ENCODE data around the gene TTC3.

TTC3 gene

DNA sequence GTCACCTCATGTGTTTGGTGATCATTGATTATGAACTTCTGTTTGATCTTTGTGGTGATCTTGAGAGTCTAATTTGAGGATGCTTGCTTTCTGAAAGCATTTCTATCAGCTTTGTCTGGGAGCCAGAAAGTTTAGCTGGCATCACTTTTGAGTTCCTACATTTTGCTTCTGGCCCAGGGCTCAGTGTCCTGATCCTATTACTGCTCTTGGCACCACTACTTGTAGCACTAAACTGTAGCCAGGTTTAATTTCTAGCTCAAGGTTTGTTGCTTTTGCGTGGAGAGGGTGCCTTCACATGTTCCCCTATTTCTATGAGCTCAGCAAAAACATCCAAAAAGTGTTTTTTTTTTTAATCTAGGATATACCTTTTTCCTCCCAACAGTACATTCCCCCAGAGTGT is 9.3 kb downstream of the TTC3 start:
- TF ChIP-seq, protein P1, sequence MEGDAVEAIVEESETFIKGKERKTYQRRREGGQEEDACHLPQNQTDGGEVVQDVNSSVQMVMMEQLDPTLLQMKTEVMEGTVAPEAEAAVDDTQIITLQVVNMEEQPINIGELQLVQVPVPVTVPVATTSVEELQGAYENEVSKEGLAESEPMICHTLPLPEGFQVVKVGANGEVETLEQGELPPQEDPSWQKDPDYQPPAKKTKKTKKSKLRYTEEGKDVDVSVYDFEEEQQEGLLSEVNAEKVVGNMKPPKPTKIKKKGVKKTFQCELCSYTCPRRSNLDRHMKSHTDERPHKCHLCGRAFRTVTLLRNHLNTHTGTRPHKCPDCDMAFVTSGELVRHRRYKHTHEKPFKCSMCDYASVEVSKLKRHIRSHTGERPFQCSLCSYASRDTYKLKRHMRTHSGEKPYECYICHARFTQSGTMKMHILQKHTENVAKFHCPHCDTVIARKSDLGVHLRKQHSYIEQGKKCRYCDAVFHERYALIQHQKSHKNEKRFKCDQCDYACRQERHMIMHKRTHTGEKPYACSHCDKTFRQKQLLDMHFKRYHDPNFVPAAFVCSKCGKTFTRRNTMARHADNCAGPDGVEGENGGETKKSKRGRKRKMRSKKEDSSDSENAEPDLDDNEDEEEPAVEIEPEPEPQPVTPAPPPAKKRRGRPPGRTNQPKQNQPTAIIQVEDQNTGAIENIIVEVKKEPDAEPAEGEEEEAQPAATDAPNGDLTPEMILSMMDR (IDR thresholded peaks at IDR 0.05), result no peak
- no peaks in the 10 kb centered on the region for H3K36me3 ChIP-seq (ENCODE audit: control insufficient read depth, insufficient read depth, low read length)

DNA sequence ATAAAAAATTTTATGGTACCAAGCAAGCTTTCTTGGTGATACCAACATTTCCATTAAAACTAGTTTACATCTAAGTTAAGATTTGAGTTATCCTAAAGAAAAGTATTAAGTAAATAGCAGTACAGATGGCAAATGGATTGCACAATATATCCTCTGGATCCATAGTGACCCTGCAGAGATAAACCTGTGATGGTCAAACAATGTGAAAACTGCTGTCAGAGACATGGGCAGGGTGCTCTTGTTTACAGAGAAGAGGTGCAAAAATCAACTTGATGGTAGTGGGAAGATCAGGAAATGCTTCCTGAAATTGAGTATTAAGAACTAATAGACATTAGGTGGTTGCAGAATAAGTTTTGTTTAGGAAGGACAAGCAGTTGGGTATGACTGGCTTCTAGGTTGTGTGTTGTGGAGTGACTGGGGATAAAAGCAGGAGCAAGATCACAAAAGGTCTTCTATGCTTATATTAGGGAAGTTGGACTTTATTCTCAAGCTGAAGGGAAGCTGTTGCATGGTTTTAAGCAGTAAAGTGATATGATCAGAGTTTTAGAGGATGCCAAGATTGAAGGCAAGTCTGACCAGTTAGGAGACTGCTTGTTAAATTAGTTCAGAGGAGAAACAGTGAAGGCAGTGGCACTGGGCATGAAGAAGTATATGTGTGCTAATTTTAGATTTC is 9.9 kb downstream of the TTC3 start:
- no peak overlapping the region for H3K27ac ChIP-seq
- H3K27me3 ChIP-seq (ENCODE audit: control insufficient read depth, insufficient read depth, low read length), result no peaks in the 10 kb centered on the region
- no peaks in the 10 kb centered on the region for H3K9me3 ChIP-seq (ENCODE audit: control insufficient read depth, low read length)

More for the DNA sequence above, 9.3 kb downstream of the TTC3 start:
- Histone ChIP-seq H3K9me3 (ENCODE audit: control insufficient read depth, low read length) (no peaks in the 10 kb centered on the region), H3K79me2 (peaks cover 10% of the 10 kb centered on the region), H3K9ac (no peak overlapping the region), H3K27me3 (ENCODE audit: control insufficient read depth, insufficient read depth, low read length) (no peaks in the 10 kb centered on the region), H3K4me2 (ENCODE audit: low read length) (no peak overlapping the region), H3K4me3 (ENCODE audit: low read depth, low read length) (no peak overlapping the region), H3K27ac (no peak overlapping the region), H2AFZ (no peak overlapping the region), H3K4me1 (no peaks in the 10 kb centered on the region)

DNA sequence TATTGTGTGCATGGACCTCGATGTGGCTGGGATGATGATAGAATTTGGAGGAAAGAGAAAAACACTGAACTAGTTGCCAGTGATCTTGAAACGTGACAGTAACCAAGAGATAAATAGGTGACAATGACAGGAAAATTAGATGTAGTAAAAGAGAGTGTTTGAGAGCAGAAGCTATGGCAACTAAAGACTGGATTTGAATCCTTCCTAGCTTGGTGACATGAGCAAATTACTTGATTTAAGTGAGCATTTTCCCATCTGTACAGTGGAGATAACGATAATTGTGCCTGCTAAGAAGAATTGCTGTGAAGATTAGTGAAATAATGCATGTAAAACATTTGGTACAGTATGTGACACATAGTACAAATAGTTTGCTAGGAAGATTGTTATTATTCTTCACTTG is 12.7 kb downstream of the TTC3 start:
- no peak overlapping the region for H3K4me3 ChIP-seq (ENCODE audit: low read depth, low read length)
- no peak overlapping the region for H2AFZ ChIP-seq
- H3K9me3 ChIP-seq (ENCODE audit: control insufficient read depth, low read length), result no peaks in the 10 kb centered on the region
- H3K9ac ChIP-seq, result no peak overlapping the region
- TF ChIP-seq, protein P1 (IDR thresholded peaks at IDR 0.05), result no peak
- H3K36me3 ChIP-seq (ENCODE audit: control insufficient read depth, insufficient read depth, low read length), result no peaks in the 10 kb centered on the region
- no peak overlapping the region for H3K4me2 ChIP-seq (ENCODE audit: low read length)
- no peak overlapping the region for H3K27ac ChIP-seq
- peaks cover 8% of the 10 kb centered on the region for H3K79me2 ChIP-seq
- H3K27me3 ChIP-seq (ENCODE audit: control insufficient read depth, insufficient read depth, low read length), result no peaks in the 10 kb centered on the region
- H3K4me1 ChIP-seq, result no peaks in the 10 kb centered on the region

More for the DNA sequence above, 9.9 kb downstream of the TTC3 start:
- TF ChIP-seq, protein P1 (IDR thresholded peaks at IDR 0.05), result no peak
- Histone ChIP-seq H2AFZ (no peak overlapping the region), H3K4me2 (ENCODE audit: low read length) (no peak overlapping the region), H3K4me1 (no peaks in the 10 kb centered on the region), H3K4me3 (ENCODE audit: low read depth, low read length) (no peak overlapping the region), H3K36me3 (ENCODE audit: control insufficient read depth, insufficient read depth, low read length) (no peaks in the 10 kb centered on the region), H3K79me2 (peaks cover 10% of the 10 kb centered on the region), H3K9ac (no peak overlapping the region)

DNA sequence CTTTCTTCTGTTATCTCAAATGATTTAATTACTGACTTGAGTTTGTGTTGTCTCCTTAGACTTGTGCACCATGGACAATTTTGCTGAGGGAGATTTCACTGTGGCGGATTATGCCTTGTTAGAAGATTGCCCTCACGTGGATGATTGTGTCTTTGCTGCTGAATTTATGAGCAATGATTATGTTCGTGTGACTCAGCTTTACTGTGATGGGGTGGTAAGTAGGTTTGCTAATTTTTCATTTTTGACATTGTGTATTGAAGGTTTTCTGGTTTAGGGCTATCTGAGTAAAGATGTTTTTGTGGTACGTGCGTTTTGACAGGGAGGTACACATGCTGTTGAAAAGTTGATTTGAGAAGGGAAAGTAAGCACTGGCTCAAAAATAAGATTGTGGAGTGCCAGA is 14.1 kb downstream of the TTC3 start:
- H3K9ac ChIP-seq, result no peak overlapping the region
- no peaks in the 10 kb centered on the region for H3K4me1 ChIP-seq
- H3K27me3 ChIP-seq (ENCODE audit: control insufficient read depth, insufficient read depth, low read length), result no peaks in the 10 kb centered on the region
- H2AFZ ChIP-seq, result no peak overlapping the region
- peaks cover 6% of the 10 kb centered on the region for H3K79me2 ChIP-seq
- no peak overlapping the region for H3K4me2 ChIP-seq (ENCODE audit: low read length)
- TF ChIP-seq, protein P1 (IDR thresholded peaks at IDR 0.05), result peak; percentile 23
- H3K27ac ChIP-seq, result no peak overlapping the region
- no peaks in the 10 kb centered on the region for H3K36me3 ChIP-seq (ENCODE audit: control insufficient read depth, insufficient read depth, low read length)
- H3K4me3 ChIP-seq (ENCODE audit: low read depth, low read length), result no peak overlapping the region
- H3K9me3 ChIP-seq (ENCODE audit: control insufficient read depth, low read length), result no peaks in the 10 kb centered on the region

DNA sequence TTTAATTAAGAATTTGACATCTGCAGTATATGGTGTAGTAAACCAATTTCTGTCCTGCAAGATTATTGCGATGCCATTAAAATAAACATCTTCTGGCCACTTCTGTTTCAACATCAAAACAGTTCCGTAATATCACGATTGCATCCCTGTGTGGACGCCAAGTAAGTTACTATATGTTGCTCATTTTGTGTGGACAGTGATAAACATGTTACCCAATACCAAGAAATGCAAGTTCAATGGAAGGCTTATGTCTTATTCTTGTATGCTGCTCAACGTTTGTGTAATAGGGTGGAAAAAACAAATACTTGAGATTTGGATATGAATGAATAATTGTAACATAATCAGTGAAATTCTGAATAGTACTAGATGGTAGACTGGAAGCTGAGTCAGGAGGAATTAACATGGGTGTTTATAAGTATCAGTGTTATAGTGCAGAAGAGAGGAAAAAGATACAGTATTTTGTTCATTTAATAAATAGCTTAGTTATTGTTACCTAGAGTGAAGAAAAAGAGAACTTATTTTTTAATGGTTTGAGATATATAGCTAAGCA is 15.2 kb downstream of the TTC3 start:
- Histone ChIP-seq H3K27ac (no peak overlapping the region), H3K4me1 (no peaks in the 10 kb centered on the region), H3K4me2 (ENCODE audit: low read length) (no peak overlapping the region)

More for the DNA sequence above, 15.2 kb downstream of the TTC3 start:
- Histone ChIP-seq H3K4me3 (ENCODE audit: low read depth, low read length) (no peak overlapping the region), H3K27me3 (ENCODE audit: control insufficient read depth, insufficient read depth, low read length) (no peaks in the 10 kb centered on the region), H2AFZ (no peak overlapping the region), H3K9ac (no peak overlapping the region), H3K9me3 (ENCODE audit: control insufficient read depth, low read length) (no peaks in the 10 kb centered on the region), H3K79me2 (peaks cover 4% of the 10 kb centered on the region), H3K36me3 (ENCODE audit: control insufficient read depth, insufficient read depth, low read length) (no peaks in the 10 kb centered on the region)
- TF ChIP-seq, protein P1 (IDR thresholded peaks at IDR 0.05), result no peak
